BLaER1 treated with 17β-estradiol and CSF1 and Interleukin-3, amounts not matched to agents 10 nM and 100 nM (cell line): ENCODE results near the gene UBE2Q2.
"Not testable (repeated sequence)": the region's sequence is repeated elsewhere in the genome, so short reads cannot be mapped to it uniquely, and the experiment has no call there.

Experiments
- H3K27ac ChIP-seq, 11 experiments: shearing (Covaris generic); formaldehyde crosslinking; 2 replicates each; pipeline ENCODE4 v1.8.1; 2022
- H3K27me3 ChIP-seq, 11 experiments: shearing (Covaris generic); formaldehyde crosslinking; 2 replicates each; pipeline ENCODE4 v1.8.1; 2022
- H3K36me3 ChIP-seq, 11 experiments: shearing (Covaris generic); formaldehyde crosslinking; 2 replicates each; pipeline ENCODE4 v1.8.1; 2022
- H3K4me1 ChIP-seq, 10 experiments: shearing (Covaris generic); formaldehyde crosslinking; 2 replicates each; pipeline ENCODE4 v1.8.1; 2022
- H3K4me2 ChIP-seq, 11 experiments: shearing (Covaris generic); formaldehyde crosslinking; 2 replicates each; pipeline ENCODE4 v1.8.1; 2022
- H3K4me3 ChIP-seq, 10 experiments: shearing (Covaris generic); formaldehyde crosslinking; 2 replicates each; pipeline ENCODE4 v1.8.1; 2022
- H3K9ac ChIP-seq, 11 experiments: shearing (Covaris generic); formaldehyde crosslinking; 2 replicates each; pipeline ENCODE4 v1.8.1; 2022
- H3K9me3 ChIP-seq, 11 experiments: shearing (Covaris generic); formaldehyde crosslinking; replicated peaks in 1 of 11; 2 replicates each; pipeline ENCODE4 v1.8.1; 2022
- H4K20me1 ChIP-seq, 11 experiments: shearing (Covaris generic); formaldehyde crosslinking; 2 replicates each; pipeline ENCODE4 v1.8.1; 2022
- Cebpa-rat ChIP-seq, 11 experiments: shearing (Covaris generic); IDR thresholded peaks; 2 replicates each; pipeline ENCODE4 v1.8.1; 2022

The UBE2Q2 gene

GRCh38 chr15:75850708-75851107 is 7.5 kb downstream of the UBE2Q2 start:
- peaks cover 25 to 52% (median 31%) of the 10 kb centered on the region in 10 experiments for H3K4me1 ChIP-seq
- peaks cover 58 to 99% (median 88%) of the 10 kb centered on the region in 11 experiments; a peak in 21 of 22 replicates for H4K20me1 ChIP-seq
- H3K36me3 ChIP-seq = peaks cover 14 to 71% (median 41%) of the 10 kb centered on the region in 11 experiments

GRCh38 chr15:75851566-75851965 is 8.3 kb downstream of the UBE2Q2 start:
- peaks cover 17 to 43% (median 23%) of the 10 kb centered on the region in 10 experiments for H3K4me1 ChIP-seq
- not testable (repeated sequence) for H3K9me3 ChIP-seq, H3K4me3 ChIP-seq, H3K9ac ChIP-seq, H3K27ac ChIP-seq, H3K27me3 ChIP-seq
- H3K4me2 ChIP-seq = peak overlapping the region in 2 of 11 experiments; percentile 35 to 44; a peak in 4 of 22 replicates
- peaks cover 57 to 99% (median 83%) of the 10 kb centered on the region in 11 experiments; a peak in 21 of 22 replicates for H4K20me1 ChIP-seq
- peaks cover 20 to 71% (median 43%) of the 10 kb centered on the region in 11 experiments for H3K36me3 ChIP-seq

More at GRCh38 chr15:75850708-75851107, 7.5 kb downstream of the UBE2Q2 start:
- TF ChIP-seq Cebpa-rat (IDR thresholded peaks at IDR 0.05) = no peak
- H3K27ac ChIP-seq = no peak overlapping the region
- H3K9ac ChIP-seq = no peak overlapping the region
- H3K4me2 ChIP-seq = 0 out of 22 replicates have a peak overlapping the region, but pooled peaks of 1 of the 11 experiments have one; percentile 12
- H3K27me3 ChIP-seq = no peaks in the 10 kb centered on the region
- no peaks in the 10 kb centered on the region for H3K9me3 ChIP-seq
- no peak overlapping the region for H3K4me3 ChIP-seq

GRCh38 chr15:75857886-75858285 is 14.6 kb downstream of the UBE2Q2 start:
- H3K27me3 ChIP-seq = no peaks in the 10 kb centered on the region
- no peak overlapping the region for H3K4me3 ChIP-seq
- H3K9me3 ChIP-seq = no peaks in the 10 kb centered on the region
- H3K27ac ChIP-seq = no peak overlapping the region
- no peak for TF ChIP-seq Cebpa-rat (IDR thresholded peaks at IDR 0.05)
- H3K9ac ChIP-seq = no peak overlapping the region
- no peaks in the 10 kb centered on the region for H3K4me1 ChIP-seq
- peaks cover 16 to 99% (median 56%) of the 10 kb centered on the region in 11 experiments; a peak in 21 of 22 replicates for H4K20me1 ChIP-seq
- peaks cover 67 to 96% (median 92%) of the 10 kb centered on the region in 11 experiments for H3K36me3 ChIP-seq
- H3K4me2 ChIP-seq = no peak overlapping the region

GRCh38 chr15:75861750-75862402 is 18.6 kb downstream of the UBE2Q2 start:
- Histone ChIP-seq H3K4me1 (peaks cover 0 to 9% (median 4%) of the 10 kb centered on the region in 10 experiments; a peak in 15 of 20 replicates), H3K9me3 (no peaks in the 10 kb centered on the region), H3K27ac (no peak overlapping the region), H3K36me3 (peaks cover 58 to 100% (median 93%) of the 10 kb centered on the region in 11 experiments), H3K9ac (no peak overlapping the region), H3K4me3 (no peak overlapping the region), H3K27me3 (no peaks in the 10 kb centered on the region), H4K20me1 (peaks cover 8 to 100% (median 69%) of the 10 kb centered on the region in 11 experiments; a peak in 21 of 22 replicates), H3K4me2 (no peak overlapping the region)
- TF ChIP-seq Cebpa-rat (IDR thresholded peaks at IDR 0.05) = no peak

- peaks cover 51 to 98% (median 92%) of the 10 kb centered on the region in 11 experiments for H3K36me3 ChIP-seq
Observed at GRCh38 chr15:75862796-75863195, 19.5 kb downstream of the UBE2Q2 start.

GRCh38 chr15:75864213-75865059 is 21.2 kb downstream of the UBE2Q2 start:
- Histone ChIP-seq H3K4me2 (no peak overlapping the region), H3K9ac (no peak overlapping the region), H3K4me3 (no peak overlapping the region), H3K9me3 (no peaks in the 10 kb centered on the region), H3K4me1 (peaks cover 0 to 33% (median 11%) of the 10 kb centered on the region in 10 experiments; a peak in 15 of 20 replicates), H4K20me1 (peaks cover 30 to 97% (median 70%) of the 10 kb centered on the region in 11 experiments; a peak in 21 of 22 replicates), H3K27ac (no peak overlapping the region; a peak in 1 of 22 replicates), H3K36me3 (peaks cover 40 to 97% (median 90%) of the 10 kb centered on the region in 11 experiments), H3K27me3 (no peaks in the 10 kb centered on the region)
- no peak for TF ChIP-seq Cebpa-rat (IDR thresholded peaks at IDR 0.05)

More at GRCh38 chr15:75862796-75863195, 19.5 kb downstream of the UBE2Q2 start:
- H4K20me1 ChIP-seq = peaks cover 17 to 100% (median 67%) of the 10 kb centered on the region in 11 experiments; a peak in 21 of 22 replicates
- H3K9ac ChIP-seq = no peak overlapping the region
- TF ChIP-seq Cebpa-rat (IDR thresholded peaks at IDR 0.05) = no peak
- H3K27me3 ChIP-seq = no peaks in the 10 kb centered on the region
- H3K9me3 ChIP-seq = no peaks in the 10 kb centered on the region
- no peak overlapping the region for H3K27ac ChIP-seq
- H3K4me3 ChIP-seq = no peak overlapping the region
- peaks cover 0 to 18% (median 11%) of the 10 kb centered on the region in 10 experiments; a peak in 15 of 20 replicates for H3K4me1 ChIP-seq
- H3K4me2 ChIP-seq = no peak overlapping the region

- not testable (repeated sequence) for H3K4me3 ChIP-seq, H3K27me3 ChIP-seq, H3K9me3 ChIP-seq, H3K9ac ChIP-seq, H3K27ac ChIP-seq
- H3K4me1 ChIP-seq = peaks cover 0 to 34% (median 11%) of the 10 kb centered on the region in 10 experiments; a peak in 15 of 20 replicates
- H4K20me1 ChIP-seq = peaks cover 30 to 81% (median 60%) of the 10 kb centered on the region in 11 experiments; a peak in 21 of 22 replicates
- peaks cover 42 to 96% (median 89%) of the 10 kb centered on the region in 11 experiments for H3K36me3 ChIP-seq
- H3K4me2 ChIP-seq = peak overlapping the region in 2 of 11 experiments; percentile 55 to 56; a peak in 1 of 22 replicates
Observed at GRCh38 chr15:75866045-75866444, 22.8 kb downstream of the UBE2Q2 start.

GRCh38 chr15:75866916-75867315 is 23.7 kb downstream of the UBE2Q2 start:
- Histone ChIP-seq H4K20me1 (peaks cover 30 to 77% (median 56%) of the 10 kb centered on the region in 11 experiments; a peak in 21 of 22 replicates), H3K4me1 (peaks cover 0 to 34% (median 11%) of the 10 kb centered on the region in 10 experiments; a peak in 15 of 20 replicates), H3K27me3 (no peaks in the 10 kb centered on the region), H3K4me3 (no peak overlapping the region), H3K4me2 (peak overlapping the region in 9 of 11 experiments; percentile 2 to 56 (median 39); a peak in 14 of 22 replicates), H3K36me3 (peaks cover 38 to 94% (median 84%) of the 10 kb centered on the region in 11 experiments), H3K9ac (peak overlapping the region in 1 of 11 experiments; percentile 43; a peak in 1 of 22 replicates), H3K27ac (peak overlapping the region in 4 of 11 experiments; percentile 16 to 39 (median 28); a peak in 3 of 22 replicates), H3K9me3 (no peaks in the 10 kb centered on the region)
- no peak for TF ChIP-seq Cebpa-rat (IDR thresholded peaks at IDR 0.05)
